ENCODE results near the gene CTIF. TPM values are rescaled to one million over a fixed set of nuclear protein-coding genes. Genes with fewer than 3 reads are reported as not detected.

Gene CTIF
- total RNA-seq, 1 donor from 2014 or later, result 51.5 TPM

- DNase-seq (ENCODE audit: low spot score), result no peak
- H3K4me1 Mint-ChIP-seq (ENCODE audit: unreplicated experiment), result peaks cover 32% of the 10 kb centered on the region
- no peaks in the 10 kb centered on the region for H3K9me3 Mint-ChIP-seq (ENCODE audit: unreplicated experiment)
- H3K4me3 Mint-ChIP-seq (ENCODE audit: unreplicated experiment), result no peak overlapping the region
- H3K27me3 Mint-ChIP-seq (ENCODE audit: unreplicated experiment), result peaks cover 10% of the 10 kb centered on the region
- TF ChIP-seq CTCF (IDR thresholded peaks at IDR 0.05; ENCODE audit: unreplicated experiment), result no peak
- no peak overlapping the region for H3K27ac Mint-ChIP-seq (ENCODE audit: unreplicated experiment)
- peaks cover 24% of the 10 kb centered on the region for H3K36me3 Mint-ChIP-seq (ENCODE audit: low read depth, unreplicated experiment)
Measured at GRCh38 chr18:48718251-48718959, 179.6 kb downstream of the CTIF start.

GRCh38 chr18:48719388-48719787 is 180.6 kb downstream of the CTIF start:
- Mint-ChIP-seq H3K36me3 (ENCODE audit: low read depth, unreplicated experiment) (peaks cover 21% of the 10 kb centered on the region), H3K9me3 (ENCODE audit: unreplicated experiment) (no peaks in the 10 kb centered on the region), H3K4me3 (ENCODE audit: unreplicated experiment) (no peak overlapping the region), H3K27ac (ENCODE audit: unreplicated experiment) (no peak overlapping the region), H3K27me3 (ENCODE audit: unreplicated experiment) (peaks cover 10% of the 10 kb centered on the region), H3K4me1 (ENCODE audit: unreplicated experiment) (peaks cover 28% of the 10 kb centered on the region)
- DNase-seq (ENCODE audit: low spot score), result no peak
- TF ChIP-seq CTCF (IDR thresholded peaks at IDR 0.05; ENCODE audit: unreplicated experiment), result no peak

- no peaks in the 10 kb centered on the region for H3K9me3 Mint-ChIP-seq (ENCODE audit: unreplicated experiment)
- peaks cover 21% of the 10 kb centered on the region for H3K4me1 Mint-ChIP-seq (ENCODE audit: unreplicated experiment)
- H3K27ac Mint-ChIP-seq (ENCODE audit: unreplicated experiment), result no peak overlapping the region
- peaks cover 14% of the 10 kb centered on the region for H3K27me3 Mint-ChIP-seq (ENCODE audit: unreplicated experiment)
- peaks cover 21% of the 10 kb centered on the region for H3K36me3 Mint-ChIP-seq (ENCODE audit: low read depth, unreplicated experiment)
- no peak overlapping the region for H3K4me3 Mint-ChIP-seq (ENCODE audit: unreplicated experiment)
- no peak for DNase-seq (ENCODE audit: low spot score)
- TF ChIP-seq CTCF (IDR thresholded peaks at IDR 0.05; ENCODE audit: unreplicated experiment), result no peak
Measured at GRCh38 chr18:48719974-48720654, 181.3 kb downstream of the CTIF start.

GRCh38 chr18:48720655-48721025 is 181.8 kb downstream of the CTIF start:
- Mint-ChIP-seq H3K27me3 (ENCODE audit: unreplicated experiment) (peaks cover 11% of the 10 kb centered on the region), H3K27ac (ENCODE audit: unreplicated experiment) (no peak overlapping the region), H3K4me3 (ENCODE audit: unreplicated experiment) (no peak overlapping the region), H3K4me1 (ENCODE audit: unreplicated experiment) (peaks cover 15% of the 10 kb centered on the region), H3K9me3 (ENCODE audit: unreplicated experiment) (no peaks in the 10 kb centered on the region), H3K36me3 (ENCODE audit: low read depth, unreplicated experiment) (peaks cover 21% of the 10 kb centered on the region)
- DNase-seq (ENCODE audit: low spot score), result no peak
- TF ChIP-seq CTCF (IDR thresholded peaks at IDR 0.05; ENCODE audit: unreplicated experiment), result no peak

GRCh38 chr18:48721312-48721711 is 182.5 kb downstream of the CTIF start:
- H3K4me1 Mint-ChIP-seq (ENCODE audit: unreplicated experiment), result peaks cover 14% of the 10 kb centered on the region
- no peak overlapping the region for H3K27ac Mint-ChIP-seq (ENCODE audit: unreplicated experiment)
- DNase-seq (ENCODE audit: low spot score), result no peak
- H3K9me3 Mint-ChIP-seq (ENCODE audit: unreplicated experiment), result no peaks in the 10 kb centered on the region
- TF ChIP-seq CTCF (IDR thresholded peaks at IDR 0.05; ENCODE audit: unreplicated experiment), result no peak
- no peak overlapping the region for H3K4me3 Mint-ChIP-seq (ENCODE audit: unreplicated experiment)
- H3K27me3 Mint-ChIP-seq (ENCODE audit: unreplicated experiment), result peaks cover 11% of the 10 kb centered on the region
- peaks cover 21% of the 10 kb centered on the region for H3K36me3 Mint-ChIP-seq (ENCODE audit: low read depth, unreplicated experiment)
